ENCODE data around the gene ADCK2.

ADCK2 gene

GRCh38 chr7:140744005-140744404 lies 71.3 kb downstream of the ADCK2 start (continued):
- TF ChIP-seq PATZ1 (CRISPR knock-in tag; IDR thresholded peaks at IDR 0.05; ENCODE audit: borderline replicate concordance) (no peak), ISL1 (CRISPR knock-in tag; IDR thresholded peaks at IDR 0.05) (no peak), GLIS3 (CRISPR knock-in tag; IDR thresholded peaks at IDR 0.05) (no peak), ZFP3 (CRISPR knock-in tag; IDR thresholded peaks at IDR 0.05) (no peak)
